HG03097 (cell line): ENCODE data around the gene ACTN3.
A peak's percentile ranks its signal among the peaks of the same experiment; 100 is the strongest.
"Not testable (repeated sequence)": the region's sequence is repeated elsewhere in the genome, so short reads cannot be mapped to it uniquely, and the experiment has no call there.

ENCODE experiments used
- ATAC-seq: cut with Tn5 transposase; IDR thresholded peaks from one replicate; pipeline ENCODE4 v1.9.1; 2021; ENCODE audit not compliant: unreplicated experiment, low FRiP score

Gene ACTN3

DNA sequence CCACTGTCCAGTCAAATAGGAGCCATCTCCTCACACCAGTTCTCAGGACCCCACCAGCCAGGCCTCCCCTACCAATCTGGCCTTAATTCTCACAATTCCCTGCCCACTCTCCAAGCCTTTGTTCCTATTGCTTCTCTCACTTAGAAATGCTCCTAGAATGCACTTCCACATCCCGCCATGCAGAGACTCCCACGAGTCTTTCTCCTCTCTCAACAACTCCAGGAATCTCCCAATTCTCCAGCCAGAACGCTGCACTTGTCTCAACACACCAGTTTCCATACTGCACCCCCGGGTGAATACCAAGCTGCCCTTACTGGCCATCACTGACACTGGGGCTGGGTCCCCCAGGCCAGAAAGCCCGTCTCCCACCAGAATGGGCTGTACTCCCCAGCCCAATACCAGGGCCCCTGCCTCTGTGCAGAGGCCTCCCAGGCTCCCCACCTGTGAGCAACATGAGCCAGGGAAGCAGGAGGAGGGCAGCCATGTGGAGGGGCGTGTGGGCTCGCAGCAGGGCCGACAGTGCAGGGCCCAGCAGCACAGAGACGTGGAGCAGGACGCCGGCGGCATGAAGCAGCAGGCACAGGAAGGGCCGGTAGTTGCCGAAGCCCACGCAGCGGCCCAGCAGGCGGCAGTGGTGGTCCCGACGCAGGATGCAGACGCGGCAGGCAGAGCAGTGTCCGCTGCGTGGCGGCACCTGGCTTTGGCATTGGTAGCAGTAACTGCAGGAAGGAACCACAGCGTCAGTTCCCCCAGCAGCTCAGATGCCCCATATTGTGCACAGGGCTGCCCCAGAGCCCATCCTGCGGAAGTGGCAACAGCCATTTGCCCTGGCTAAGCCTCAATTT lies 3.2 kb upstream of the ACTN3 start:
- peak; percentile 36 for ATAC-seq

DNA sequence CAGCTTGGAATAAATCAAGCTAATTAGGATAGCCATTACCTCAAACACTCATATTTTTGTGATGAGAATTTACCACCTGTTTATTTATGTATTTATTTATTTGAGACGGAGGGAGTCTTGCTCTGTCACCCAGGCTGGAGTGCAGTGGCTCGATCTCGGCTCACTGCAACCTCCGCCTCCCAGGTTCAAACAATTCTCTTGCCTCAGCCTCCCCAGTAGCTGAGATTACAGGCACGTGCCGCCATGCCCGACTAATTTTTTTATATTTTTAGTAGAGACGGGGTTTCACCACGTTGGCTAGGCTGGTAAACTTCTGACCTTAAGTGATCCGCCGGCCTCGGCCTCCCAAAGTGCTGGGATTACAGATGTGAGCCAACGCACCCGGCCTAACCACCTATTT lies 1.8 kb upstream of the ACTN3 start:
- ATAC-seq = not testable (repeated sequence)

DNA sequence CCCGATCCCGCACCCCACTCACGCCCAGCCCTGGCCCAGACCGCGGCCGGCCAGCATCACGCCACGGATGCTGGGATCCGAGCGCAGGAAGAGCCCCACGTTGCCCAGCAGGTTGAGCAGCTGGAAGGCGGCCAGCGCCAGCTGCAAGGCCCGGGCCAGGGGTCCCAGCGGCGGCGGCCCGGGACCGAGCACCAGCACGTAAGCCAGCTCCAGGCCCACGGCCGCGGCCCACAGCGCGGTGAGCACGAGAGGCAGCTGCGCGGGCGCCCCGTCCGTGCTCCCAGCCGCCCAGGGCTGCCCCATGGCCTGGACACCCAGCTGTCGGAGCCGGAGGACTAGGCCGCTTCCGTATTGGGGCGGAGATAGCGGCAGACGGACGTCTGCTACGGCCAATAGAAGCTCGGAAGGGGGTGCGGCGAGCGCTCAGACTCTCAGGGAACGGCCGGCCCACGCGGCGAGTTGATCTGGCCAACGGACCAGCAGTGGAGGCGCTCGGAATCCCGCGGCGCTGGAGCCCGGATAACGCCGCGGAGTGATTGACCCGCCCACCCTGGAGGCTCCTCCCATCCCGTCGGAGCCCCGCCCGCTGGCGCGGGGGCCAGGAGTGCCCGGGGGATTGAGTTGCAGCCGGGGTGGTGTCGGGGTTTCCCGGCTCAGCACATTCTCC lies 869 bp upstream of the ACTN3 start, which contains the start of gene ZDHHC24:
TSS of gene ZDHHC24 (minus strand) at position 348 of the 667 bp plus-strand sequence. CDS start at position 303, 45 bp downstream.
- ATAC-seq = peak; percentile 67

DNA sequence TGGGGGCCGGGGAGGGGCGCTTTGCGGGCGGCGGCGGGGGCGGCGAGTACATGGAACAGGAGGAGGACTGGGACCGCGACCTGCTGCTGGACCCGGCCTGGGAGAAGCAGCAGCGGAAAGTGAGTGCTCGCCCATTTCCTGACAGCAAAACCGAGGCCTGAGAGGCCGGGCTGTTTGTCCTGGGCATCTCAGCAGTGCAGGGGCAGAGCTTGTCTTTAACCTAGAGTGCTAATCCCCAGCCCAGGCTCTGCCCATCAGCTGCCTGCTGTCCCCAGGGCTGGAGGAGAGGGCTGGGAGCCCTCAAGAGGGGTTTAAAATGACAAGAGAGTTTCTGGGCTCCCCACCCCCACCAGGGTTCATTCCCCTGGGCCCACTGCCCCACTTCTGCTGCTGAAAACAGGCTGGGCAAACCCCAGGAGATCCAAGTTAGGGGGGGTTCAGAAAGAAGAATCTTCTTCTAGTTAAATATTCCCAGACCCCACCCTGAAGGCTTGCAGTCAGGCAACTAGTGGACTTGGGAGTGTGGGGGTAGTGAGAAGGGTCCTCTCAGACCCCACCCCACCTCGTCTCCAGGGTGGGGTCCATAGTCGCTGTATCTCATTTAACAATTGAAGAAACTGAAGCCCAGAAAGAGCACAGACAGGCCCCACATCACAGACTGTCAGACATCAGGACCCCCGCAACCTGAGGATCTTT lies 411 bp downstream of the ACTN3 start:
- no peak for ATAC-seq

DNA sequence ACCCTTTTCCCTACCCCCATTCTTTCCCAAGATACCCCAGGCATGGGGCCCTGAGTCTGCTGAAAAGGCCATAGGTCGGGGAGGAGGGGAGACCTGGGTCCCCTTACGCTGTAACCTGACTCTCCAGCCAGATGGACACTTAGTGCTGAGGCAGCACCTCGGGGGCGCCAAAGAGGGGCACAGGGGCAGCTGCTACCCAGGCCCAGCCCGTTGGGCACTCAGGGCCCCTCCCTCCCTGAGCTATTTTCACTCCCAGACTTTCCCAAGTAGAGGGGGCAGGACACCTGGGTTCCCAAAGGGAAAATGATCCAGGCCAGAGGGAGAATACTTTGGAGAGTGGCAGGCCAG lies 933 bp downstream of the ACTN3 start:
- ATAC-seq = no peak

DNA sequence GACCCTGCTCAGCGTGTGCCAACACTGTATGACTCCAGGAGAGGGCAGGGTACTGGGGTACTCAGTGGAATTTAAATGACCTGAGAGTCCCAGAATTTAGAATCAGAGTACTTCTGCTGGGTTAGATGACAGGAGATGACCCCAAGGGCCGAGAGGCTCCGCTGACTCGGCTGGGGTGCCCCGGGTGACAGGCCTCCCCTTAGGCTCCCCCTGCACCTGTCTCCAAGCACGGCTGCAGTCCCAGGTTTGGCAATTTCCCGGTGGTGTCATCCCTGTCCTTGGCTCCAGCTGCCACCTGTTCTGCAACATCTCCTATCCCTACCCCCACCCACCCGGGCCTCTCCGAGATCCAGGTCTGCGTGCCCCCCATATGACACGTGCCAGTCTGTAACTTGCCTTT lies 1.3 kb downstream of the ACTN3 start:
- ATAC-seq = no peak

DNA sequence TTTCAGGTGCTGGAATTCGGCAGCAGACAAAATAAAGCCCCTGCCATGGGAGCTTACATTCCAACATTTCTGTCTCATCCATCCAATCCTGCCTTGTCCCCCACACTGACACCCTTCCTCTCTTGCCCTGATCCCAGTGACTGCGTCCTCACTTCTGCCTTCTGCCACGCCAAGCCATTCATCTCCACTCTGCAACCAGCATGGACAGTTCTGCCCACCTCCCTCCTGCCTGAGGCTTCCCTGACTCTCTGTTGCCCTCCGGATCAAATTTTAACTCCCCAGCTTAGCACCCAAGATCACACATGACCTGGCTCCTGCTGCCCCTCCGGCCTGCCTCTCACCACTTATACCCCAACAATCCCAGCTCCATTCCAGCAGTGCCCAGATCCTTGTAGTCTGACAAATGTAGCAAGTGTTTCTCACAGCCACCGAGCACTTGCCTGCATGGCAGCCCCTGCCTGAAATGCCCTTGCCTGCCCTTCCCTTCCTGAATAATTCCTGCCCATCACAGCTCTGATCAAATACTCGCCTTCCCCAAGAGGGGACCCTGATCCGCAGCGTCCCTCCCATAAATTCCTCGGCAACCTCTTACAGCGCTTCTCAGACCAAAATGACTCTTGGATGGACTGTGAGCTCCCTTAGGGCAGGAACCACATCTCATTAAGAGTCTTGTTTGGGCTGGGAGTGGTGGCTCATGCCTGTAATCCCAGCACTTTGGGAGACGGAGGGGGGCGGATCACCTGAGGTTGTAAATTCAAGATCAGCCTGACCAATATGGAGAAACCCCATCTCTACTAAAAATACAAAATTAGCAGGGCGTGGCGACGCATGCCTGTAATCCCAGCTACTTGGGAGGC lies 2.3 kb downstream of the ACTN3 start:
- no peak for ATAC-seq

DNA sequence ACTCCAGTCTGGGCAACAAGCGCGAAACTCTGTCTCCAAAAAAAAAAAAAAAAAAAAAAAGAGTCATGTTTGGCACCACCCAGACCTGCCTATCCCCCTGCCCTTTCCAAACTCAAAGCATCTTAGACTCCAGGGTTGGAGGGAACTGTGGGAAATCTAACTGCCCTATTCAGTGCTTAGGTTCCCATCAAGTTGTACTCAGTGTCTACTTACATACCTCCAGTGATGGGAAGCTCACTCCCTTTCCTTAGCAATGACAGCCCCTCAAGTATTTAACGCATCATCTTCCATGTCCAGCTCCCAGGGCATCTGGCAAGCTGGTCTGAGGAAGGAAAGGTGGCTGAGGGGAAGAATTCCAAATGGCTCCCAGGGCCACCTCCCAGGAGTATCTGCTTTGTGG lies 3.0 kb downstream of the ACTN3 start:
- no peak for ATAC-seq

DNA sequence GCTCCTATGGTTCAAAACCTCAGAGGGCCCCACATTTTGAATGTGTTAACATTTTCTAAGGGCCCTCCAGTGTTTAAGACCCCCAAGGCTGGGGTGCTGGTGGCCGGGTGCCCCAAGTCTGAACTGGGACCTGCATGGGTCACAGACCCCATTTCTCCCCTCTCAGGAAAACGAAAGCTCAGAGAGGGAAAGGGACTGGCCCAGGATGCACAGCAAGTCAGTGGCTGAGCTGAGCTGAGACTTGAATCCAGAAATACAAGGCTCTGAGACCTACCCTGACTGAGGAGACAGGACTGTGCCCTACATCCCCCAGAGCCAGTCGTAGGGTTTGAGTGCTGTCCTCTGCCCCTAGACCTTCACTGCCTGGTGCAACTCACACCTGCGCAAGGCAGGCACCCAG lies 4.2 kb downstream of the ACTN3 start:
- ATAC-seq = no peak

DNA sequence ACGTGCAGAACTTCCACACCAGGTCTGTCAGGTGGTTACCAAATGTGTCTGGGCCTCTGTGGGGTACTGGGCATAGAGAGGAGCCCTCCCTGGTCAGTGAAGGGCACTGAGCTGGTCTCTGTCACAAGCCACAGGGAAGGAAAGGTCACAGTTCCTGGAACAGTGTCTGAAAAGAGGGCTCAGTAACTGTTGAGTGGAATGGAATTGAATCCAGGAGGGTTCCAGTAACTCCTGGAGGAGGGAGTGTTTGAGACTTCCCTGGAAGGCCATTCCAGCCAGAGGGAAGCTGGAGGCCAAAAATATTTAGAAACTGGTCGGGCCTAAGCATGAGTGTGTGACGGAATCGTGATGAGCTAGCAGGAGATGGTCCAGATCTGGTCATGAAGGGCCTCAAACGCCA lies 7.9 kb downstream of the ACTN3 start:
- ATAC-seq = no peak

DNA sequence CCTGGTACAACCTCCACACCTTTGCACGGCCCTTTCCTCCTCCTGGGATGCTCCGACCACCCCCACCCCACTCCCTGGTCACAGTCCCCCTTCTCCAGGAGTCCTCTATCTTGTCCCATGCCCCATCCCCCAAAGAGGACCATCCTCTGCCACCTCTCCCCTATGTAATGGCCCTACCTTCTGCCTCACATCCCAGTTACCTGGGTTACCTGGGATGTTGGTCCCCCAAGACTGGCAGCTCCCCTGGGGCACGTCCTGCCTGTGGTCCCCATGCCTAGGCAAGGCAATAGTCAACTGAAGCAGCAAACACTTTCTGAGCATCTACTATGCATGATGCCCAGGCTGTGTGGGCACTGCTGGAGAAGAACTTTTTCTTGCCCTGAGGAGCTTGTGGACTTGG lies 8.7 kb downstream of the ACTN3 start:
- ATAC-seq = no peak

DNA sequence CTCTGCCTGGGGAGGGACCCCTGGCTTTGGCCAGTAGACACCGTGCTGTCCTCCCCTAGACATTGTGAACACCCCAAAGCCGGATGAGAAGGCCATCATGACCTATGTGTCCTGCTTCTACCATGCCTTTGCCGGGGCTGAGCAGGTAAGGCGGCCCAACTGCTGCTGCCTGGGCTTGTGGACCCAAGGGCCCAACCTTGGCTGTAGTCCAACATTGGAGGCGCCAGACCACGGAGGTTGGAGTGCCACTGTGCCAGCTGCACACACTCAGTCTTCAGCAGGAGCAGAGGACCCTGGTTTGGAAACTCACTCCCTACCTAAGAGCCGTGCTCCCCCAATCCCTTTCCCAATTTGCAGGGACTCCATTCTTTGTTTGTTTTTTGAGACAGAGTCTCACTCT lies 9.4 kb downstream of the ACTN3 start:
- no peak for ATAC-seq

DNA sequence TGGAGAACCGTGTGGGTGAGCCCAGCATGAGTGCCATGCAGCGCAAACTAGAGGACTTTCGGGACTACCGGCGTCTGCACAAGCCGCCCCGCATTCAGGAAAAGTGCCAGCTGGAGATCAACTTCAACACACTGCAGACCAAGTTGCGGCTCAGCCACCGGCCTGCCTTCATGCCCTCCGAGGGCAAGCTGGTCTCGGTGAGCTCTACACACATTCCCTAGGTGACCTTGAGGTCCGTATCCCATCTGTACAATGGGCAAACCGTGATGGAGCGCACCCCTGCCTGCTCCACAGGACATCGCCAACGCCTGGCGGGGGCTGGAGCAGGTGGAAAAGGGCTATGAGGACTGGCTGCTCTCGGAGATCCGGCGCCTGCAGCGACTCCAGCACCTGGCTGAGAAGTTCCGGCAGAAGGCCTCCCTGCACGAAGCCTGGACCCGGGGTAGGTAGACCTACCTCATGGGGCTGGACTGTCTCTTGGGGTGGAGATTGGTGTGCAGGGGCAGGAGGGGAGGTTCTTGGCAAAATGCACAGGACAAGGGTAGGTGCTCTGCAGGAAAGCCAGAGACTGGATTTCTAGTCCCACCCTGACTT lies 11.1 kb downstream of the ACTN3 start:
- ATAC-seq = no peak

DNA sequence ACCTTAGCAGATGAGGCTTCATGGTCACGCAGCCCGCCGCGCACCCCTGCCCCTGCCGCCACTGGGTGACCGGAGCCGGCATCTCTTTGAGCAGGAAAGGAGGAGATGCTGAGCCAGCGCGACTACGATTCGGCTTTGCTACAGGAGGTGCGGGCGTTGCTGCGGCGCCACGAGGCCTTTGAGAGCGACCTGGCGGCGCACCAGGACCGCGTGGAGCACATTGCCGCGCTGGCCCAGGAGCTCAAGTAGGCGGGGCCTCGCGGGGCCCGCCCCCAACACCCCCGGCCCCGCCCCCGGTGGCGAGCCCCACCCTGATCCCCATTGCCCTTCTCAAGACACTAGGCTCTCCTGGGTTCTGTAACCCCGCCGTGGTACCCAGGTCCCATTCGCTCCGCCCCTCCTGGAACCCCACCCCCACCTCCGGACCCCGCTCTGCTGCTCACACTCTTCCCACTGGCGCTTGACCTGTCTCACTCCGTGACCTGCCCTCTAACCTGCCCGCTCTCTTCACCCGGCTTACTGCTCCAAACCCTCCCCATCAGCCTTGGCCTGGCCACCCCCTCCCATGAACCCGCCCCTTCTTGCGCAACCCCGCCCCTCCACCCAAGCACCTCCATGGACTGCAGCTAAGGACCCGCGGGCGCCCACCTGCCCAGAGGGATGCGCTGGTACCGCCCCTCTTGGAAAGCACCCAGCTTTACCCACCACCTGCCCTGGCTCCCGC lies 12.6 kb downstream of the ACTN3 start:
- no peak for ATAC-seq

DNA sequence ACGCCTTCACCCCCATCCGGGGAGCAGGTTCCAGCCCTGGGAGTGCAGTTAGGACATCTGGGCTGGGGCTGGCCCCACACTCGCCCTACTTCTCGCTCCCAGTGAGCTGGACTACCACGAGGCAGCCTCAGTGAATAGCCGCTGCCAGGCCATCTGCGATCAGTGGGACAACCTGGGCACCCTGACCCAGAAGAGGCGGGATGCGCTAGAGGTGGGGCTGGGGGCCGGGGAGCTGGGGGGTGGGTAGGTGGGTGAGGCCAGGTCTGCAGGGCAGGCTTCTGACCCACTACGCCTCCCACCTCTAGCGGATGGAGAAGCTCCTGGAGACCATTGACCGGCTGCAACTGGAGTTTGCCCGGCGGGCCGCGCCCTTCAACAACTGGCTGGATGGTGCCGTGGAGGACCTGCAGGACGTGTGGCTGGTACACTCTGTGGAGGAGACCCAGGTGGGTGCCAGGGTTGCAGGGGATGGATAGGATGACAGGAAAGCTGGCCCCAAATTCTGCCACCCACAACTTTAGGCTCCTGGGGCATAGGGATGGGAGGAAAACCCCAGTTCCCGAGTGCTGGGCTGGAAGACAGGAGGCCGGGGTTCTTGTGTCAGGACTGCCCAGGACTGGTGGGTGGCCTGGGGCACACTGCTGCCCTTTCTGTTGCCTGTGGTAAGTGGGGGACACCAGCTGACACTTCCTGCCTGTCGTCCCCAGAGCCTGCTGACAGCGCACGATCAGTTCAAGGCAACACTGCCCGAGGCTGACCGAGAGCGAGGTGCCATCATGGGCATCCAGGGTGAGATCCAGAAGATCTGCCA lies 13.4 kb downstream of the ACTN3 start:
- no peak for ATAC-seq

DNA sequence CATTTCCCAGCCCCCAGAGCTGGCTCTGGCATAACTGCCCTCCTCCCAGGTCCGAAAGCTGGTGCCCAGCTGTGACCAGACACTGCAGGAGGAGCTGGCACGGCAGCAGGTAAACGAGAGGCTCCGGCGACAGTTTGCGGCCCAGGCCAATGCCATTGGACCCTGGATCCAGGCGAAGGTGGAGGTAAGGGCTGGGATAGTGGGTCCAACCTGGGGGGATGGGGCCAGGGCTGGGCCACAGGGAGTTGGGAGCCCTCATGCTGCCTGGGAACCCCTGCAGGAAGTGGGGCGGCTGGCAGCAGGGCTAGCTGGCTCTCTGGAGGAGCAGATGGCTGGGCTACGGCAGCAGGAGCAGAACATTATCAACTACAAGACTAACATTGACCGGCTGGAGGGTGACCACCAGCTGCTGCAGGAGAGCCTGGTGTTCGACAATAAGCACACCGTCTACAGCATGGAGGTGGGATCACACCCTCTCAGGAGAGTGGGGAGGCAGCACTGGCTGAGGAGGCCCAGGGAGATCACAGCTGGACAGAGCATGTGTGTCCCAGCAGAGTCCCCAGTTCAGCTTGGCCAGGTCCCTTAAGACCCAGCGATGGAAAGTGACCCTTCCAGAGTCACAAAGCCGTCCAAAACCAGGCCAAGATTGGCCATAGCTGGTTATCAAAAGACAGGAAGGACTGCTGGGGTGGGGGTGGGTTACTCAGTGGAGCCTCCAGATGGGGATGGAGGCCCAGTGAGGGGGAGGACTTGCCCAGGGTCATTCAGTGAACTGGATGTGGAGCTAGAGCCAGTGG lies 14.7 kb downstream of the ACTN3 start:
- ATAC-seq = no peak

DNA sequence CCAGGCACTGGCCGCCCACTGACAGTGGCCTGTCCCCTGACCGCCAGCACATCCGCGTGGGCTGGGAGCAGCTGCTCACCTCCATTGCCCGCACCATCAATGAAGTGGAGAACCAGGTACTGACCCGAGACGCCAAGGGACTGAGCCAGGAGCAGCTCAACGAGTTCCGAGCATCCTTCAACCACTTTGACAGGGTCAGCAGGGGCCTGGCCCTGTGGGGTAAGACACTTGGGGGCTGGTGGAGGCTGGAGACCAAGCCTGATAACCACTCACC lies 15.2 kb downstream of the ACTN3 start:
- no peak for ATAC-seq

DNA sequence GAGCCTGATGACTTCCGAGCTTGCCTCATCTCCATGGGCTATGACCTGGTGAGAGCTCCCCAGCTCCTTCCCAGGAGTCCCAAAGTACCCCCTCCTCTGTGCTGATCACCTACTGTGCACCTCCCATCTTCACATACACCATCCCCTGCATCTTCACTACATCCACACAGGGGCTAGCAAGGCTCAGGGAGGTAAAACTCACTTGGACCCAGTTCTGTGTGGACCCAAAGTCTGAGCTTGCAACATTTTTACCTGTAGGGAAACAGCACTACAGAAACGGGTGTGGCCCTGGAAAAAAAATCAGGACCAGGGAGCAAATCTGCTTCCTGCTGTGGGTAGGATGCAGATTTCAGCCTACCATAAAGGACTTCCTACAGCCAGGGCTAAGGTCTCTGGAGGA lies 15.6 kb downstream of the ACTN3 start:
- no peak for ATAC-seq
